GM19240 (cell line): ENCODE results near the gene ZNHIT3.
A peak's percentile ranks its signal among the peaks of the same experiment; 100 is the strongest.
"Not testable (repeated sequence)": the region's sequence is repeated elsewhere in the genome, so short reads cannot be mapped to it uniquely, and the experiment has no call there.

Experiments
- DNase-seq: peaks from one replicate; pipeline ENCODE4 v3.0.0; 2011; ENCODE audit warnings: low spot score; ENCODE audit not compliant: insufficient read length

Gene ZNHIT3

GRCh38 chr17:36484021-36484420, 2.5 kb upstream of the ZNHIT3 start:
- not testable (repeated sequence) for DNase-seq

- no peak for DNase-seq
Observed at GRCh38 chr17:36485027-36485426, 1.5 kb upstream of the ZNHIT3 start.

- DNase-seq: peak; percentile 51
Observed at GRCh38 chr17:36485805-36486203, 677 bp upstream of the ZNHIT3 start.

- no peak for DNase-seq
Observed at GRCh38 chr17:36493956-36494355, 7.5 kb downstream of the ZNHIT3 start.

- DNase-seq: no peak
Observed at GRCh38 chr17:36494674-36495073, 8.2 kb downstream of the ZNHIT3 start.

GRCh38 chr17:36495076-36495578, 8.6 kb downstream of the ZNHIT3 start:
- no peak for DNase-seq

- no peak for DNase-seq
Observed at GRCh38 chr17:36496018-36496789, 9.7 kb downstream of the ZNHIT3 start.

- DNase-seq: no peak
Observed at GRCh38 chr17:36498155-36498554, 11.7 kb downstream of the ZNHIT3 start.

- no peak for DNase-seq
Observed at GRCh38 chr17:36498560-36499300, 12.2 kb downstream of the ZNHIT3 start.

GRCh38 chr17:36500745-36501225, 14.3 kb downstream of the ZNHIT3 start:
- no peak for DNase-seq

- DNase-seq: no peak
Observed at GRCh38 chr17:36501351-36501750, 14.9 kb downstream of the ZNHIT3 start.

- DNase-seq: no peak
Observed at GRCh38 chr17:36501963-36502362, 15.5 kb downstream of the ZNHIT3 start.

- DNase-seq: no peak
Observed at GRCh38 chr17:36503456-36504155, 17.1 kb downstream of the ZNHIT3 start.

- DNase-seq: no peak
Observed at GRCh38 chr17:36504156-36504545, 17.7 kb downstream of the ZNHIT3 start.

GRCh38 chr17:36505171-36505570, 18.7 kb downstream of the ZNHIT3 start:
- no peak for DNase-seq

- DNase-seq: no peak
Observed at GRCh38 chr17:36506249-36506826, 19.9 kb downstream of the ZNHIT3 start.

- no peak for DNase-seq
Observed at GRCh38 chr17:36506831-36507230, 20.4 kb downstream of the ZNHIT3 start.

- DNase-seq: no peak
Observed at GRCh38 chr17:36507266-36507665, 20.8 kb downstream of the ZNHIT3 start.

- not testable (repeated sequence) for DNase-seq
Observed at GRCh38 chr17:36508439-36508838, 22.0 kb downstream of the ZNHIT3 start.

- no peak for DNase-seq
Observed at GRCh38 chr17:36509272-36509985, 22.9 kb downstream of the ZNHIT3 start.

GRCh38 chr17:36510636-36511035, 24.2 kb downstream of the ZNHIT3 start:
- DNase-seq: no peak
